HUES64 (cell line): ENCODE measurements around the gene CFAP251.

Experiments
- H3K27ac ChIP-seq: 2 replicates; pipeline ENCODE4 v1.7.0; 2013; ENCODE audit warnings: low read depth, low read length, inconsistent platforms
- H3K27me3 ChIP-seq: 2 replicates; pipeline ENCODE4 v1.6.1; 2013; ENCODE audit warnings: mild to moderate bottlenecking, low read length; ENCODE audit not compliant: insufficient read depth
- H3K36me3 ChIP-seq: 2 replicates; pipeline ENCODE4 v1.6.1; 2013; ENCODE audit warnings: mild to moderate bottlenecking, low read length; ENCODE audit not compliant: insufficient read depth
- H3K4me1 ChIP-seq: 2 replicates; pipeline ENCODE4 v1.6.1; 2013; ENCODE audit warnings: mild to moderate bottlenecking, low read length, moderate library complexity; ENCODE audit not compliant: insufficient read depth
- H3K4me3 ChIP-seq: 2 replicates; pipeline ENCODE4 v1.5.1; 2013; ENCODE audit warnings: mild to moderate bottlenecking, low read length, moderate library complexity
- H3K9ac ChIP-seq: 2 replicates; pipeline ENCODE4 v1.6.1; 2013; ENCODE audit warnings: mild to moderate bottlenecking, low read depth, low read length
- H3K9me3 ChIP-seq: 2 replicates; pipeline ENCODE4 v1.6.1; 2013; ENCODE audit warnings: low read depth, low read length; ENCODE audit not compliant: insufficient read depth
- WGBS: fragments of 150-250, 120-280 bp; methylation state at CpG from one replicate; pipeline ENCODE4 v1.1.7; 2013; ENCODE audit warnings: missing lambda C conversion rate; 5-methylcytosine and 5-hydroxymethylcytosine counted together

Gene CFAP251

DNA sequence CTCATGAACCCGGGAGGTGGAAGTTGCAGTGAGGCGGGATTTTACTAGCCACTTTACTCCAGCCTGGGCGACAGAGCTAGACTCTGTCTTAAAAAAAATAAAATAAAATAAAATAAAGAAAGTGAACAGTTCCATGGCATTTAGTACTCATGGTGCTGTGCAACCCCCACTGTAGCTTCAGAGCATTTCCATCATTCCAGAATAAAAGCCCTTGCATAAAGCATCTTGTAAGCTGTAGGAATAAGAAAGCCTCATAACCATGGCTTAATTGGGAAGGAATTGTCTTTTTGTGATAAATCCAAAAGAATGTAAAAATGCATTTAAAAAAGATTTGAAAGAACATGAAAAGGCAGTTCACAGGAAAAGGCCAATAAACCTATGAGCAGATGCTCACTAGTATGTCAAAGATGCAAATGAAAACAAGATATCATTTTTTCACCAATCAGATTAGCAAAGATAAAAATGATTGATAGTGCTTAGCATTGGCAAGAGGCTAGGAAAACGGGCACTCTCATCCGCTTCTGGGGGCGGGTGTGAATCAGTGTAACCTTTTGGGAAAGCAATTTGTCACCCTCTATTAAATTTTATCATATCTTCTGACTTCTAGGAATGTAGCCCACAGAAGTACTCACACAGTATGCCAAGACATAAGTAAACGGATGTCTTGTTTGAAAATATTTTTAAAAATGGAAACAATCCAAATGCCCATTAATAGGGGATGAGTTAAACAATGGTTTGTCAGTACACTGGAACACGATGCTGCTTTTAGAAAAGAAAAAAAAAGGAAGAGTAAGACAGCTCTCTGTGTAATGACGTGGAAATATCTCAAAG is 46.6 kb downstream of the CFAP251 start:
- Histone ChIP-seq H3K27ac (no peak overlapping the region), H3K36me3 (no peaks in the 10 kb centered on the region), H3K9me3 (no peaks in the 10 kb centered on the region), H3K27me3 (no peaks in the 10 kb centered on the region), H3K9ac (no peak overlapping the region), H3K4me3 (no peak overlapping the region), H3K4me1 (no peaks in the 10 kb centered on the region)
- WGBS, result 91% methylated on average over 8 of the region's 9 CpGs

DNA sequence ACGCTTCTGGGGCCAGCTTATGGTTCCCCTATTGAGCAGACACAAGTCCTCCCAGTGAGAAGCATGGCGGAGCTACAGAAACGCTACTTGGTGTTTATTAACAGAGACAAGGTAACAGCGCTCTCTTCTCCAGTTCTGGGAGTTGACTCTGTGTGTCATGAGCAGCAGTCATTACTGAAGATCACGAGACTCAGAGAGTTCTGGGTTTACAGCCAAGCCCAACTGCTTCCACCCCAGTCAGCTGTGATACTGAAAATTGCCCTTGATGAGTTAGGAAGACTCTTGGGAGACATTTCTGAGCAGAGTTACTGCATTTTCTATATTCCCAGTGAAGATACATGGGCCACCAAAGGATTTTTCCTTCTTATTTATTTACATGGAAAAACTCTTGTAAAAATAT is 48.6 kb downstream of the CFAP251 start:
- H3K9ac ChIP-seq, result no peak overlapping the region
- H3K27ac ChIP-seq, result no peak overlapping the region
- no peak overlapping the region for H3K4me3 ChIP-seq
- no peaks in the 10 kb centered on the region for H3K27me3 ChIP-seq
- no peaks in the 10 kb centered on the region for H3K36me3 ChIP-seq
- WGBS, result 93% methylated on average over 5 of the region's 5 CpGs
- H3K4me1 ChIP-seq, result no peaks in the 10 kb centered on the region
- no peaks in the 10 kb centered on the region for H3K9me3 ChIP-seq

DNA sequence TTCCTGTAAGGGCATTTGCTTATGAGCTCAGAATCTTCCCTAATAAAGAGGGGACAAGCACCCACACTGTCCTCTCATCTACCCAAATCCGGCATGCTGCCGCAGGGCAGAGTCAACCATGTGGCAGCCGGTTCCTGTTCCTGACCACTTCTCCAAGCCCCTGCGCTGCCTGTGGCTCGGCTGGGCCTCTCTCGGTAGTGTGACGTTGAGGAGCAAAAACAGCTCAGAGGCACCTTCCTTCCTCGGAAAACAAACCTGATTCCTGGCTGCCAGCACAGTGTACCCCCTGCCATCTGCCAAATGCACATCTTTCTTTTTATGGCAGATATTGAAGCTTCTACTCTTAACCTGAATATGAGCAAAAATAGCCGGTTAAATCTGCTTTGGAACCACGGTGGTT is 50.5 kb downstream of the CFAP251 start:
- Histone ChIP-seq H3K9me3 (peaks cover 4% of the 10 kb centered on the region; the same call in 1 of the 2 replicates), H3K27me3 (no peaks in the 10 kb centered on the region), H3K4me3 (no peak overlapping the region), H3K9ac (no peak overlapping the region), H3K36me3 (no peaks in the 10 kb centered on the region), H3K4me1 (no peaks in the 10 kb centered on the region), H3K27ac (no peak overlapping the region)
- WGBS, result 94% methylated on average over 10 of the region's 10 CpGs

DNA sequence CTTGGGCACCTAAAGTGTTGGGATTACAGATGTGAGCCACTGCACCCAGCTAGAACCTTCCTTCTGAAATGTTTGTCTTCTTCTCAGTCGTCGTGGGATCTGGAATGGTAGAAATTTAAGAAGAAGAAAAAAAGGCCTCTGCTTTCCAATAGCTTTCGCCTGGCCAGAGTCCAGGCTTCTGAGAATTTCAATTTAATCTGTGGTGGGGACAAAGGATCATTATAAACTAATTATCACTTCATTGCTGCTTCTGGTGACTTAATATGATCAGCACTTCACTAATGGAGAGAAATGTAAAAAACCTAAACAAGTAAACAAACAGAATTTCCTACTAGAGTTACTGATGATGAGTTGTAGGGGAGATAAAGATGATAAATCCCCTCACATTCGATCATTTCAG is 51.3 kb downstream of the CFAP251 start:
- WGBS, result 90% methylated on average over 4 of the region's 4 CpGs
- Histone ChIP-seq H3K27me3 (no peaks in the 10 kb centered on the region), H3K4me1 (no peaks in the 10 kb centered on the region), H3K36me3 (no peaks in the 10 kb centered on the region), H3K27ac (no peak overlapping the region), H3K9ac (no peak overlapping the region), H3K9me3 (peaks cover 7% of the 10 kb centered on the region), H3K4me3 (no peak overlapping the region)

DNA sequence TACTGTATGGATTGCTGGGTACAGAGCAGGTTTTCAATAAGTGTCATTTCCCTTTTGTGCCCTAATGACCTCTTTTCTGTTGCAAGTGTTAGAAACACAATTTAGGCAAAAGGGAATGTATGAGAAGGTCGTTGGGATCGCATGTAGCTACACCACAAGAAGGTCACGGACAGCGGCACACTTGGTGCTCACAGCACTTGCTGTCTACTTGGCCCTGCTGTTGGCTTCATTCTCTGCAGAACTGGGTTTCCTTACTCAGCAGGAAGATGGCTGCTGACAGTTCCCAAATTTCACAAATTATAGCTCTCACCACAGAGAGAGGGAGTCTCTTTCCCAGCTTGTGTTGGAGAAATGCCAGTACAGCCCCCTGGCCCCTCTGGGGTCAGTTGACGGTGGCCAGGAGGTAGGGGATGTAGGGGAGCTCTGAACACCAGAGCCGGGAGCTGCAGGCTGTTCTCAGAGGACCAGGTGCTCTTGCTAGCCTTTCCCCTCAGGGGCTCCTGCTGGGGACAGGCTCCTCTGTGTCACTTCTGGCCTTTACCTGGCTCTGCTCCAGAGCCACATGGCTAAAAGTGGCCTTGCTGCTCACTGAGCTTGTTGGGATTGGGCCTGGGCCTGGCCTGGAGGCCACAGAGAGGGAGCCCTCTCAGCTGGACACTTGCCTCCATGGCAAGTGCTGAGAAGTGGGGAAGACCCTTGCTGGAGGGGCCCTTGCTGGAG is 52.3 kb downstream of the CFAP251 start:
- H3K27ac ChIP-seq, result no peak overlapping the region
- no peak overlapping the region for H3K9ac ChIP-seq
- 91% methylated on average over 6 of the region's 6 CpGs for WGBS
- H3K9me3 ChIP-seq, result peaks cover 7% of the 10 kb centered on the region
- no peaks in the 10 kb centered on the region for H3K36me3 ChIP-seq
- no peaks in the 10 kb centered on the region for H3K4me1 ChIP-seq
- no peaks in the 10 kb centered on the region for H3K27me3 ChIP-seq
- H3K4me3 ChIP-seq, result no peak overlapping the region

DNA sequence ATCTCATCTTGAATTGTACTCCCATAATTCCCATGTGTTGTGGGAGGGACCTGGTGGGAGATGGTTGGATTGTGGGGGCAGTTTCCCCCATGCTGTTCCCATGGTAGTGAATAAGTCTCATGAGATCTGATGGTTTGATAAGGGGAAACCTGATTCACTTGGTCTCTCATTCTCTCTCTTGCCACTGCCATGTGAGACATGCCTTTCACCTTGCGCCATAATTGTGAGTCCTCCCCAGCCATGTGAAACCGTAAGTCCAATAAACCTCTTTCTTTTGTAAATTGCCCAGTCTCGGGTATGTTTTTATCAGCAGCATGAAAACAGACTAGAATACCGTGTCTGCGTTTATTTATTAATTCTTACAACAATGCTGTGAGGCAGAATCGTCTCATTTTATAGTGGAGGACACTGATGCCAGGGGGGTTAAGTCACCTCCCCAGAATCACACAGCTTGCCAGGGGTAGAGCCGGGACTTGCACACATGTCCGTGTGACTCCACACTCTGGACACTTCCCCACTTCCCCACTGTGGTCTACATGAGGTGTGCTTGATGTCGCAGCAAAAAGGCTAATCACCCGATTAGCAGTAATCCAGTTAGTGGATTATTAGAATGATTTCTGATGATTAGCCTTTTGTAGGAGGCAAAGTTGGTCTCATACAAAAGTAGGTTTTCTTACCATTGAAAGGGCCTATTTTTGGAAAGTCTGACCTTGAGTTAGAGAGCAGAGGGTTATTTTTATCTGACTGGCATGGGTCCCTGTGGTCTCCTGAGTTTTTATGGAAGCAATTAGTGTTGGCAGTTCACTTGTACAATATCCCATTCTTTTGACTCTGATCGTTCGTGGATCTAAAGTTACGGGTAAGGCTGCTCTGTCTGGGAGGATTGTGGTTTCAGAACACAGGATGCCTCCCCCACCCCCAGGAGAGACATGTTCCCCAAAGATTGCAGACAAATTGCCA is 55.9 kb downstream of the CFAP251 start:
- Histone ChIP-seq H3K36me3 (no peaks in the 10 kb centered on the region), H3K4me1 (no peaks in the 10 kb centered on the region), H3K27me3 (no peaks in the 10 kb centered on the region), H3K9ac (no peak overlapping the region), H3K27ac (no peak overlapping the region), H3K4me3 (no peak overlapping the region), H3K9me3 (peaks cover 7% of the 10 kb centered on the region)
- WGBS, result 88% methylated on average over 13 of the region's 13 CpGs

DNA sequence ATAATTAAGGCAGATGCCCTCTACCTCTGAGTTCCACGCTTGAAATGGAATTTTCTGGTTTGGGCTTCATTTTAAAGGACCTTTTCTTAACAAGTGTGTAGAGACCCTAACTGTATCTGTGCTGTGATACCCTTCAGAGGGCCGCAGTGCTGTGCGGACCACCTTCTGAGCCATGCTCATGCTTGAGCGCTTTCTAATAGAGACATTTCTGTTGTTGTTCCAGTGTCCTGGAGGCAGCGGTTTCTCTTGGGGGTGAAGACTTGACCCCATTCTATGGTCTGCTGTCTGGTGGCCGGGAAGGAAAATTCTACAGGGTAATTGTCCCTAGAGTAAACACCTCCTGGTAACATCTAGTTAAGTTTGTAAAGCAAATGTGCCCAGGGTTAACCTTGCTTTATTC is 56.6 kb downstream of the CFAP251 start:
- no peaks in the 10 kb centered on the region for H3K27me3 ChIP-seq
- no peak overlapping the region for H3K9ac ChIP-seq
- H3K9me3 ChIP-seq, result peaks cover 7% of the 10 kb centered on the region
- H3K4me3 ChIP-seq, result no peak overlapping the region
- WGBS, result 95% methylated on average over 6 of the region's 6 CpGs
- H3K36me3 ChIP-seq, result no peaks in the 10 kb centered on the region
- no peak overlapping the region for H3K27ac ChIP-seq
- H3K4me1 ChIP-seq, result no peaks in the 10 kb centered on the region

DNA sequence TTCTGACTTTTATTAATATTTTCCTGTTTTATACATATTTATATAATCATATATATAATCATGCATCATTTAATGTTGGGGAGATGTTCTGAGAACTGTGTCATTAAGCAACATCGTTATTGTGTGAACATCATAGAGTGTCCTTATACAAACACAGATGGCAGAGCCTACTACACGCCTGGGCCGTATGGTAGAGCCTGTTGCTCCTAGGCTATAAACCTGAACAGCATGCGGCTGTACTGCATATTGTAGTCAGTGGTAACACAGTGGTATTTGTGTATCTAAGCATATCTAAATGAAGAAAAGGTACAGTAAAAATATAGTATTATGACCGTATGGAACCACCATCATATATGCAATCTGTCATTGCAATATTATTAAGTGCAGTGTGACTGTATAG is 58.6 kb downstream of the CFAP251 start:
- Histone ChIP-seq H3K4me3 (no peak overlapping the region), H3K4me1 (no peaks in the 10 kb centered on the region; the same call in 1 of the 2 replicates)
- 98% methylated on average over 4 of the region's 5 CpGs for WGBS

DNA sequence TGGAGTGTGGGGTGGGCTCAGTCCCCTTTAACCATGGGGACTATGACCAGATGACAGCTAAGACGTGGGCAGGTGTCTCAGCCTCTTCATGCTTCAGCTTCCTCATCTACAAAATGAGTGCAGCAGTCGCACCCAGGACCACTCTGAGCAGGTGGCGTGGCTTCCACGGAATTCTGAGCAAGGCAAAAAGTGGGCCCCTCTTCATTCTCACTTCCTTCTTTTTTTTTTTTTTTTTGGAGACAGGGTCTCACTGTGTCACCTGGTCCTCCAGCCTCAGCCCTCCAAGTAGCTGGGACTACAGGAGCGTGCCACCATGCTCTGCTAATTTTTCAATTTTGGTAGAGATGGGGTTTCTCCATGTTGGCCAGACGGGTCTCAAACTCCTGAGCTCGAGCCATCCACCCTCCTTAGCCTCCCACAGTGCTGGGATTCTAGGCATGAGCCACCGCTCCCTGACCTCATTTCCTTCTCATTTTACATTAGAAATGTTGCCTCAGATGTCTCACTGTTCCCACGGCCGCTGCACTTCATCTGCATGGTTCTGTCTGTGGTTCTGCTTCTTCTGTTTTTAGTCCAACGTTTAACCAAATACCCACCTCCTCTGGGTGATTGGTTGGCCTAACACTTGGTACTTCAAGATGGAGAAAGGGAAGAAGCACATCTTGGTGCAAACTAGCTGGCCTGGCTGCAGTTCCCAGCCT is 61.9 kb downstream of the CFAP251 start:
- H3K4me1 ChIP-seq, result peaks cover 2% of the 10 kb centered on the region
- H3K36me3 ChIP-seq, result no peaks in the 10 kb centered on the region
- no peak overlapping the region for H3K4me3 ChIP-seq
- H3K9me3 ChIP-seq, result no peaks in the 10 kb centered on the region
- H3K9ac ChIP-seq, result no peak overlapping the region
- 80% methylated on average over 11 of the region's 11 CpGs for WGBS
- H3K27me3 ChIP-seq, result no peaks in the 10 kb centered on the region
- H3K27ac ChIP-seq, result no peak overlapping the region

More for the DNA sequence above, 58.6 kb downstream of the CFAP251 start:
- H3K9me3 ChIP-seq, result peaks cover 7% of the 10 kb centered on the region
- no peaks in the 10 kb centered on the region for H3K27me3 ChIP-seq
- H3K36me3 ChIP-seq, result no peaks in the 10 kb centered on the region
- no peak overlapping the region for H3K9ac ChIP-seq
- no peak overlapping the region for H3K27ac ChIP-seq

DNA sequence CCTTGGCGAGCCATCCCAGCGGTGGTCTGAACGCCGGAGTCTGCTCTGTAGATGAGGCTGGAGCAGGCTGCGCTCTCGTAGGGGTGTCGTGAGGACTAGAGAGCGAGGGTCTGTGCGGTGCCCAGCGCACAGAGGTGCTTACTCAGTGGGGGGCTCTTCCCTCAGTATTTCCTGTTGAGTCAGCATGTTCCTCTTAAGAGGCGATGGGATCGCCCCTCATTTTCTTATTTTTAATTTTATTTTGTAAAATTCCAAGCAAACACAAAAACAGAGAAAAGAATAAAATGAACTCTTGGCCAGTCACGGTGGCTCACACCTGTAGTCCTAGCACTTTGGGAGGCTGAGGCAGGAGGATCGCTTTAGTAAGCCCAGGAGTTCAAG is 62.5 kb downstream of the CFAP251 start:
- Histone ChIP-seq H3K36me3 (no peaks in the 10 kb centered on the region), H3K27ac (no peak overlapping the region), H3K4me3 (no peak overlapping the region), H3K9ac (no peak overlapping the region), H3K27me3 (no peaks in the 10 kb centered on the region), H3K4me1 (peaks cover 2% of the 10 kb centered on the region), H3K9me3 (no peaks in the 10 kb centered on the region)
- 94% methylated on average over 12 of the region's 14 CpGs for WGBS
